Transverse colon (tissue), 4 donors: Measurements from ENCODE around the gene APBB1IP.

Experiments
- EP300 ChIP-seq: sonication (generic); formaldehyde crosslinking; IDR thresholded peaks from one replicate; pipeline ENCODE4 v1.6.1; 2017; ENCODE audit warnings: antibody characterized with exemption, low read depth
- POLR2A ChIP-seq: fragments of 450-650 bp; IDR thresholded peaks from one replicate; pipeline ENCODE4 v1.6.1; 2016; ENCODE audit warnings: antibody characterized with exemption, mild to moderate bottlenecking, moderate library complexity
- POLR2AphosphoS5 ChIP-seq, 3 donors: sonication (generic); formaldehyde crosslinking; IDR thresholded peaks; one replicate each; pipeline ENCODE4 v1.6.1; 2016; ENCODE audit warnings: antibody characterized with exemption in 3 of 3
- TF ChIP-seq, protein P1 (sequence below), 5 experiments: fragments of 200-600 bp in 3 of 5; fragments of 450-650 bp in 2 of 5; sonication (generic) in 3 of 5; IDR thresholded peaks; 1 replicate in 2 of 5; 2 replicates in 3 of 5; pipeline ENCODE4 v1.5.1; 2016 to 2017; ENCODE audit warnings: antibody characterized with exemption in 5 of 5, inconsistent platforms in 3 of 5, mild to moderate bottlenecking in 2 of 5, moderate library complexity in 1 of 5

DNA sequence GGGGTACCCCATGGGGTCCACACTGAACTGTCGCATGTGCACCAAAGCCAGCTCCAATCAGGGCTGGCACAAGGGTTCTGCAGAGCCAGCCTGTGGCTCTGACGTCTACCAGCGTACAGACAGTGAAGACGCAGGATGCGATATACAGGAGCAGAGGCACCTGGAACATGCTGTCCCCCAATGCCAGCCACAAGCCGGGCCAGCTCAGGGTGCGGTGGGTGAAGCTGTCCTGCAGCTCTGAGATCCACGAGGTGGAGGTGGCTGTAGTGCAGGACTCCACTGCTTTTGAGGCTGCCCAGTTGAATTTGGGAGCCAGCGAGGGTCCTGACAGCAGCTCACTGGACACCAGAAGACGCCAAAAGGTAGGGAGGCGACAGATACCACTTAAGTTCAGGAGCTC, 148.1 kb downstream of the APBB1IP start:
- TF ChIP-seq, protein P1, sequence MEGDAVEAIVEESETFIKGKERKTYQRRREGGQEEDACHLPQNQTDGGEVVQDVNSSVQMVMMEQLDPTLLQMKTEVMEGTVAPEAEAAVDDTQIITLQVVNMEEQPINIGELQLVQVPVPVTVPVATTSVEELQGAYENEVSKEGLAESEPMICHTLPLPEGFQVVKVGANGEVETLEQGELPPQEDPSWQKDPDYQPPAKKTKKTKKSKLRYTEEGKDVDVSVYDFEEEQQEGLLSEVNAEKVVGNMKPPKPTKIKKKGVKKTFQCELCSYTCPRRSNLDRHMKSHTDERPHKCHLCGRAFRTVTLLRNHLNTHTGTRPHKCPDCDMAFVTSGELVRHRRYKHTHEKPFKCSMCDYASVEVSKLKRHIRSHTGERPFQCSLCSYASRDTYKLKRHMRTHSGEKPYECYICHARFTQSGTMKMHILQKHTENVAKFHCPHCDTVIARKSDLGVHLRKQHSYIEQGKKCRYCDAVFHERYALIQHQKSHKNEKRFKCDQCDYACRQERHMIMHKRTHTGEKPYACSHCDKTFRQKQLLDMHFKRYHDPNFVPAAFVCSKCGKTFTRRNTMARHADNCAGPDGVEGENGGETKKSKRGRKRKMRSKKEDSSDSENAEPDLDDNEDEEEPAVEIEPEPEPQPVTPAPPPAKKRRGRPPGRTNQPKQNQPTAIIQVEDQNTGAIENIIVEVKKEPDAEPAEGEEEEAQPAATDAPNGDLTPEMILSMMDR (IDR thresholded peaks at IDR 0.05), result no peak
- TF ChIP-seq POLR2A (no peak), EP300 (no peak), POLR2AphosphoS5 (IDR thresholded peaks at IDR 0.05) (no peak)
